Measurements from ENCODE around the gene FGA.
"Not testable (repeated sequence)": the region's sequence is repeated elsewhere in the genome, so short reads cannot be mapped to it uniquely, and the experiment has no call there.

FGA gene

DNA sequence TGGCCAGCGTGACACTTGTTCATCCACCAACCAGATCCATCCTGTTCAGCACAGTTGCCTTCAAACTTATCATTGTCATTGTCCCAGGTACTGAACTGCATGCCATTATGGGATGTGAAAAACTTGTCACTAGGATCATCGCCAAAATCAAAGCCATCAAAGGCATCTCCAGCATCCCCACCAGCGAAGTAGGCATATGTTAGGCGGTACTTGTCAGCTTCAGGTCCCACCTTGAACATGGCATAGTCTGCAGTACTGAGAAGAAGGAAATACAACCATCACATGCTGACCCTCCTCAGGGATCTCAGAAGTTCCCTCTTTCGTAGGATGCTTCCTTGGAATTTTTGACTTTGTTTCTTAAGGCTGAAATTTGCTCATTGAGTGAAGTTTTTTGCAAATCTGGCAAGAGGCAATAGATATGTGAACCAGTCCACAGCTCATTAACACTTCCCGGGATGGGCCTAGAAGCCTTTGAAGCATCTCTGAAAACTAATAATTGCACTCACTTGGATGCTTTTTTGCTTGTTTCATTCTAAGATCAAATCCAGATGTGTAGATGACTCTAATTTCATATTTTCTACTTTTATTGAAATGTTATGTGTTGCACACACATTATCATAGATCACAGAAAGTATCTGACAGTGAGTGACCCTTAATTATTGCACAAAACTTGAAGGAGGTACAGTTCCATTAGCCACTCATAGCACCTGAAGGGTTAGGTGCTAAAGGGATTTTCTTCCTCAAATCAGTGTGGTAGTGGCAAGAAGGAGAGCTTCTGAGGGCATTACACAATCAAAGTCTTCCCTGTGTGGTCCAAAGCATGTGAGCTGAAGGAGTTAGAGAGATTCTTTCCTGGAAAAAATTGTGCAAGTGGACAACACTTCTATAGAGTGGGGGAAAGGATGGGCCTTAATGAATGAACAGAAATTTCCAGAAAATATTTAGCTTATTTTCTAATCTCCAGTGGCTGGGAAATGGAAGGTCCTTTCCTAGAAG, 16.5 kb upstream of the FGA start:
- DNase-seq = no peak

DNA sequence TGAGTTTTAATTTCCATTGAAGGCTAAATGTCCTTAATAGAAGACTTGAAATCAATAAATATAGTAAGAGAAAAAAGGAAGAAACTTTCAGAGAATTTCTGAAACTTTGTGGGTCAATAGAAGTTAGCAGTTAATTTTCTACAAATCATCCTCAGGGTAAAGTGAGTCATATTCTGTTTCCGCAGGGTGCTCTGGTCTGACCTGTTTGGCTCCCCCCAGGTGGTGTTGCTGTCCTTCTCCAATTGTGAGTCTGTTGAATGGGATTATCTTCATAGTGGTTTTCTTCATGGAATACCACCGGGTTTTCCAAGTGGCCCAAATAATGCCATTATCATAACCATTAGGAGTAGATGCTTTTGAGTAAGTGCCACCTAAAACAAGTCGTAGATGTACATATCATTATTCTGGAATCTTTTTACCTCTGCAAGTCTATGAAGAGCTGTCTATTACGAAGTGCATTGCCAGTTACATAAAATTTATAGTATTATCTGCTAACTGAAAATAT, 14.2 kb upstream of the FGA start:
- DNase-seq = no peak

DNA sequence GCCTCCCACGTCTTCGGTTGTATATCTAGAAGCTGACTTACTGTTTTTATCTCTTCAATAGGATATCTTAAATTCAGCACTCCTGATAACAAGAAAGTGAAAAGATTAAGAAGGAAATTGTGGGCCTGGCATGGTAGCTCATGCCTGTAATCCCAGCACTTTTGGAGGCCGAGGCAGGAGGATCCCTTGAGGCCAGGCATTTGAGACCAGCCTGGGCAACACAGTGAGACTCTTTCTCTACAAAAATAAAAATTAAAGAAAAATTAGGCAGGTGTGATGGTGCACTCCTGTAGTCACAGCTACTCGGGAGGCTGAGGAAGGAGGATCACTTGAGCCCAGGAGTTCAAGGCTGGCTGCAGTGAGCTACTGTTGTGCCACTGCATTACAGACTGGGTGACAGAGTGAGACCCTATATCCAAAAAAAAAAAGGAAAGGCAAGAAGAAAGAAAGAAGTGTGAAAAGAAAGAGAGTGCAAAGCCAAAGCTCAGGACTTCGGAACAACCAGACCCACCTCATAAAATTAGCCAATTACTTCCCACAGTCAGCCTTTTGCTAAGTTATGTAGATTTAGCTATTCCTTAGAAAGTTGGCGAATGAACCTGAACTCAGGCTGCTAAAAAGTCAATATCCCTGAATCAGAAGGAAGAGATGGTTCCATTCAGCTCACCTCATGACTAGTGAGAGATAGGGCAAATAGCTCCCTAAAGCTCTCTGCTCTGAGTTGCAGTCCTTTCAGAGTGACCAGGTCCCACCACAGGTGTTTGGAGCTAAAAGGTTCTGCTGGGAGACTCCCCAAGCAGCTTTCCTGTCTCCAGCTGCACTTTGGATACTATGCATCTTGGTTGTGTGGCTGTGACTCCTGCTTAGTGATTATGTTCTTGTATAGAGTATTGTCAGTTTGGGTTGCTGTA, 12.7 kb upstream of the FGA start:
- DNase-seq = no peak

GRCh38 chr4:154602404-154603020, 12.0 kb upstream of the FGA start:
- DNase-seq = no peak

- DNase-seq = no peak
Observed at GRCh38 chr4:154597798-154598774, 7.5 kb upstream of the FGA start.

DNA sequence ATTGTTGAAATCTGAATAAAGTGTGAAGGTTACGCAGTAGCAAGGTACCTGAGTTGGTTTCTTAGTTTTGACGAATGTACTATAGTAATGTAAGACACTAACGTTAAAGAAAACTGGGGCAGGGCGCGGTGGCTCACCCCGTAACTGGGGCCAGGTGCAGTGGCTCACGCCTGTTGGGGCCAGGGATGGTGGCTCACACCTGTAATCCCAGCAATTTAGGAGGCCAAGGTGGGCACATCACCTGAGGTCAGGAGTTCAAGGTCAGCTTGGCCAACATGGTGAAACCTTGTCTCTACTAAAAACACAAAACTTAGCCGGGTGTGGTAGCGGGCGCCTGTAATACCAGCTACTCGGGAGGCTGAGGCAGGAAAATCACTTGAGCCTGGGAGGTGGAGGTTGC, 6.7 kb upstream of the FGA start:
- DNase-seq = not testable (repeated sequence)

- DNase-seq = no peak
Observed at GRCh38 chr4:154595807-154596206, 5.3 kb upstream of the FGA start.

GRCh38 chr4:154594343-154594742, 3.8 kb upstream of the FGA start:
- DNase-seq = not testable (repeated sequence)

DNA sequence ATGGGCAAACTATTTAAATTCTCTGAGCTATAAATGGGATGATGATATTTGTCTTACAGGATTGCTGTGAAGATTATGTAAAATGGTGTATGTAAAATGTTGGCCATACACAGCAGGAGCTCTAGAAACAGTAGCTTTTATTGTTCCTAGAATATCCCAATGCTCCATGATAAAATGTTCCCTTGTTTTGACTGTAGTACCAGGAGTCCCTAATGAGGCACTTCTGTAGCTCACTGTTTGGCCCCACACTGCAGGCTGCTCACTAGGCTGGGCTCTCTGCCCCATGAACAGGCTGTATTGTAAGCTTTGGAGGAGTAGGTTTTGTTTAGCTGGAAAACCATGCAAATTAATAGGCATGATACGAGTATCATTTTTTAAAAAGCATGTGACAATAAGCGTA, 3.3 kb upstream of the FGA start:
- DNase-seq = no peak

GRCh38 chr4:154591890-154592289, 1.3 kb upstream of the FGA start:
- no peak for DNase-seq

DNA sequence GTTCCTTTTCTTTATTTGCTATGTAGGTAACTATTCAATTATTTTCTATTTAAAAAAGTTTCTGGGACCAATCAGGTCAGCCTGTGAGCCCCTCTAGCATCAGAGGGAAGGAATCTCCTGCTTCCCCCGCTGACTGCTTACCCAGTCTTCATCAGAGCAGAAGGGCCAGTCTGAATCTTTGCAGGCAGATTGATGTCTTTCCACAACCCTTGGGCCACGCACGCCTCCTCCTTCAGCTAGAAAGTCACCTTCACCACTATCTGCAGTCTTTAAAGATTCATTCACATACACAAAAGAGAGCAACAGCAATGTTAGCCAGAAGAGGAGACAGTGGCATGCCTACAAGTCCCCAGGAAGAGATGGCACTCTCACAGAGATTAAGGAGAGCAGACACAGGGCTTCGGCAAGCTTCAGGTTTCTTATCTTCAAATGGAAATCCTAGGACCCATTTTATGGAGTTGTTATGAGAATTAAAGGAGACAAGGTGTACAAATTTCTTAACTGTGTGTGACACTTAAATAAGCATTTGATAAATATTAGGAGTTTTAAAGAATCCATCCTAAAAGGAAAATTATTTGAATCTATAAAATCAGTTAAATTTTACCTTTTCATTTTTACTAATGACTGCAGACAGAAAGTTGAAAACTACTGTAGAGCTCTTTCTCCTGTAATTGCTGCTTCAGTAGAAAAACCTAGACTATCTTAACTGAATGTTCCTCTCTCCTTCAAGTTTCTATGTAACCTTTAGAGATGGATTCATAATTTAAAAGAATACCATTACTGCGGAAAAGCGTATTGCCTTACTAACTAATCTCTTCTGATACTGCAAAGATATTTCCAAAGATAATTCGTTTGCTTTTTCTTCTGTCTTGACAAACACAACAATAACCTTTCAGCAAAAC, 995 bp downstream of the FGA start:
- DNase-seq = no peak

DNA sequence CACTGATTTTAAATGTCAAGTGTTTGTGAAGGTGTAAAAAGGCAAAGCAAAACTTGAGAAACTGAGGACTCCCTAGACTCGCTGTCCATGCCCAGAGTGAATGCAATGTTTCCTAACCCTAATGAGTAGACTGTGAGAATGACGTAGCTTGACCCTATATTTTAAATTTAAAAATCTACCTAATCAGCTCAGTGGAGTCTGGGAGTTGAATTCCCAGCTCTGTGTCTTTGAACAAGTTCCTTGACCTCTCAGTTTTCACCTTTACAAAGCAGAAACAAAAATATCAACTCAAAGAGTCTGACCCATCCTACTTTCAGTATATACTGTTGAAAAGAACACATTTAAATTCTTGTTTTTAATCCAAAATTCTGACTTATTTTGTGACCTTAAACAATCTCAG, 2.3 kb downstream of the FGA start:
- DNase-seq = no peak

DNA sequence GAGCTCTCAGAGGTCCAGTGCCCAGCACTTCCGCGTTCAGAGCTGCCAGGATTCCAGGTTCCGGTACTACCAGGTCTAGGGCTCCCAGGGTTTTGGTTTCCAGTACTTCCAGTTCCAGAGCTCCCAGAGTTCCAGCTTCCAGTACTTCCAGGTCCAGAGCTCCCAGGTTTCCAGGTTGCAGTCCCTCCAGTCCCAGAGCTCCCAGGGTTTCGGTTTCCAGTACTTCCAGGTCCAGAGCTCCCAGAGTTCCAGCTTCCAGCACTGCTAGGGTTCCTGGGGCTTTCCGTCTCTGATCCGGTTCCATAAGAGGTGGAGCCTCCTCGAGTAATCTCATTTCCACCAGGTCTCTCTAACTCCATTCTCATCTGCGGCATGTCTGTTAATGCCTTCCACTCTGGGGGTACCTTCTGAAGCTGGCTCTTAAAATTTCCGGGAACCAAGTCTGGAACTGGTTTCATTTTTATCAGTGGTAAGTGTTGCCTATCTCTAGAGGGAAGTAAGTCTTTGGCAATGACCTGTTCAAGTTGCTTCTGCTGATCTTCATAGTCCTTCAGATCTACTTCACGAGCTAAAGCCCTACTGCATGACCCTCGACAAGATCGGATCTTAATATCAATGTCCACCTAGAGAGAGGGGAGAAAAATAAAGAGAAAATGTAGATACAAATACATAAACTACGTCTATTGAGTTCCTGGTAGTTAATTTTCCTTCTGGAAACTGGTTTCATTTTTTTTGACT, 4.1 kb downstream of the FGA start:
- DNase-seq = peak; percentile 51

DNA sequence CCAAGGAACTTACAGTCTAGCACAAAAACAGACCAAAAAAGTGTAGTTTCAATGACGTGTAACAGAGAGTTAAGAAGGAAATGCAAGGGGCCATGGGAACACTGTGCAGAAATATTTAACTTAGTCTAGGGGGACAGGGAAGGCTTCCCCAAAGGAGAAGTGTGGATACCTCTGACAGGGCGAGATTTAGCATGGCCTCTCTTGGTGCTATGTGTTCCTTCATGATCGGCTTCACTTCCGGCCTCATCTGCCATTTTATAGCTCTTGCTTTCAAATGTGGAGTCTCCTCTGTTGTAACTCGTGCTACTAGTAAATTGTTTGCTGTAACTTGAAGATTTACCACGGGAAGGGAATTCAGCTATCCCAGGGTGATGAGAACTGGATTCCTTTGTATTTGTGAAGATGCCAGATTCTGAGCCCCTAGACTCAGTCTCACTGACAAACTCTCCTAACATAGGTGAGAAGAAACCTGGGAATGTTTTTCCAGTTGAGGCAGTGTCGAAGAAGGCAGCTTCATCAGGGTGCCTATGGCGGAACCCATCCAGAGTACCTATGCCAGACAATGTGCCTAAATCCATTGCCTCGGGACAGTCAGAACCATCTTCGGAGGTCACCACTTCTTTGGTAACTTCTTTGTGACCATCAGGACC, 5.0 kb downstream of the FGA start:
- no peak for DNase-seq

- DNase-seq = no peak
Observed at GRCh38 chr4:154584259-154584658, 6.3 kb downstream of the FGA start.

GRCh38 chr4:154583677-154584076, 6.9 kb downstream of the FGA start:
- DNase-seq = no peak

DNA sequence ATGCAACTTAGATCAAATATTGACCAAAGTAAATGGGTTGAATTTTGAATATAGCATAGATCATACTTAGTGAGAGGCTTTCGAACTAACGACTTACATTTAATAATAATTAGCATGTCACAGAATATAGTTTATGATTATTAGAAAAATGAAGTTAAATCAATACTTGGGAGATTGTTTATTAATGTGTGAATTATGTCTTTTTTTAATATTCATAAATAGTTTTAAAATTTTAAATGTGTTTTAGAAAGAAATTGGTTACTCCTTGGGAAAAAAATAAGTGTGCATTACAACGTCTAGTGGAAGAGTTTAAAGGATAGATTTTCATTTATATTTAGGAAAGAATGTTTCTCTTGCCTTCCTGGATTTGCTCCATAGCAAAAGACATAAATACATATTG, 7.3 kb downstream of the FGA start:
- no peak for DNase-seq

GRCh38 chr4:154582723-154583122, 7.8 kb downstream of the FGA start:
- DNase-seq = no peak

DNA sequence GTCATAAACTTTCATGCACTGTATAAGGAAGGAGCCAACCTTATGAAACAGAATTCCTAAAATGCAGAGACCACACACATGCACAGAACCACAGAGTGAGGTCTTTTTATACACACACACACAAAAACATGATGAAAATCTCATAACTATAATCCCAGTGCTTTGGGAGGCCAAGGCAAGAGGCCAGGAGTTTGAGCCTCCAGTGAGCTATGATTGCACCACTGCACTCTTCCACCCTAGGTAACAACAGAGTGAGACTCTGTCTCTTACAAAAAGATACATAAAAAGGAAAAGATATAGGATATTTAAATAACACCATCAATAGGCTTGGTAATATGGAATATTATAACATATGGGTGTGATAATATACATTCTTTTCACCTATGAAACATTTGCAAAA, 10.6 kb downstream of the FGA start:
- DNase-seq = no peak
